Measurements from ENCODE around the gene MDK.

Gene MDK

GRCh38 chr11:46383974-46384701, 2.7 kb downstream of the MDK start:
- DNase-seq = no peak

- no peak for DNase-seq
Measured at GRCh38 chr11:46385169-46386004, 3.9 kb downstream of the MDK start.

GRCh38 chr11:46386005-46386578, 4.6 kb downstream of the MDK start:
- no peak for DNase-seq

GRCh38 chr11:46386674-46387073, 5.2 kb downstream of the MDK start:
- DNase-seq = no peak

DNA sequence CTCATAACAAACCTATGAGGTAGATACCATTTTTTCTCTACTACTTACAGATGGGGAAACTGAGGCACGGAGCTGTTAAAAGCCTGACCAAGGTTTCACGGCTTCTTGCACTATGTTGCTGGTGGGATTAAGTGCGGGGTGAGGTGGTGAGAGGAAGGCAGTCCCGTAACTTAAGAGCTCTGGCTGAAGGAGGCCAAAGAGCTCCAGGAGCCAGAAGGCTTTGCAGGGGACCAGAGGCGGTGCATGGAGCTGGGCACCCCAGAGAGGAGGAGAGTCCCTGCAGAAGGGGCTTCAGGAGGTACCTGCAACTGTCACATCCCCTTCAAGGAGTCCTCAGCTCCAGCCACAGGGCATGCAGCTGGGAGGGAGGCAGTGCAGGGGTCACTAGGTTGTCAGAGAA, 6.0 kb downstream of the MDK start:
- DNase-seq = no peak

- no peak for DNase-seq
Measured at GRCh38 chr11:46387919-46388618, 6.6 kb downstream of the MDK start.

GRCh38 chr11:46388619-46389449, 7.4 kb downstream of the MDK start:
- DNase-seq = no peak

- DNase-seq = peak; percentile 91
Measured at GRCh38 chr11:46389450-46390330, 8.2 kb downstream of the MDK start.

GRCh38 chr11:46390331-46391171, 9.1 kb downstream of the MDK start:
- DNase-seq = peak; percentile 75

DNA sequence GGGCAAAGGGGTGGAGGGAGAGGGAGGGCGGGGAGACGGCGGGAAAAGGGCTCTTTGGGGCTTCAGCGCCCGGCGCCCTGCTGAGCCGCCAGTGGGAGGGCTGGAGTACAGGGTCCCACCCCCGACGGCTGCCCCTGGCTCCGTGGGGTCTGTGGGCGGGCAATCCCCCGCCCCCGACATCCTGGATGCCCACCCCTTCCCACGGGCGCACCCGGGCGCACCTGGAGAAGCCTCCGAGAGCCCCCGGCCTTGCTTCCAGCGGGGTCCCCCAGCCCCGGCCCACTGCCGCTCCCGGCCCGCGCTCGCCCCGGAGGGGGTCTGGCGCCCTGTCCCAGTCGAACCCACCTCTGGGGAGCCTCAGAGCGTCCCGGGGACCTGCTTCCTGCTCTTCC, 9.7 kb downstream of the MDK start:
- peak; percentile 75 for DNase-seq

GRCh38 chr11:46391578-46392420, 10.3 kb downstream of the MDK start, which contains the start of gene CHRM4:
TSS of gene CHRM4 (minus strand) at chr11:46391776. CDS start at chr11:46386557, 5,219 bp downstream.
- peak; percentile 93 for DNase-seq

DNA sequence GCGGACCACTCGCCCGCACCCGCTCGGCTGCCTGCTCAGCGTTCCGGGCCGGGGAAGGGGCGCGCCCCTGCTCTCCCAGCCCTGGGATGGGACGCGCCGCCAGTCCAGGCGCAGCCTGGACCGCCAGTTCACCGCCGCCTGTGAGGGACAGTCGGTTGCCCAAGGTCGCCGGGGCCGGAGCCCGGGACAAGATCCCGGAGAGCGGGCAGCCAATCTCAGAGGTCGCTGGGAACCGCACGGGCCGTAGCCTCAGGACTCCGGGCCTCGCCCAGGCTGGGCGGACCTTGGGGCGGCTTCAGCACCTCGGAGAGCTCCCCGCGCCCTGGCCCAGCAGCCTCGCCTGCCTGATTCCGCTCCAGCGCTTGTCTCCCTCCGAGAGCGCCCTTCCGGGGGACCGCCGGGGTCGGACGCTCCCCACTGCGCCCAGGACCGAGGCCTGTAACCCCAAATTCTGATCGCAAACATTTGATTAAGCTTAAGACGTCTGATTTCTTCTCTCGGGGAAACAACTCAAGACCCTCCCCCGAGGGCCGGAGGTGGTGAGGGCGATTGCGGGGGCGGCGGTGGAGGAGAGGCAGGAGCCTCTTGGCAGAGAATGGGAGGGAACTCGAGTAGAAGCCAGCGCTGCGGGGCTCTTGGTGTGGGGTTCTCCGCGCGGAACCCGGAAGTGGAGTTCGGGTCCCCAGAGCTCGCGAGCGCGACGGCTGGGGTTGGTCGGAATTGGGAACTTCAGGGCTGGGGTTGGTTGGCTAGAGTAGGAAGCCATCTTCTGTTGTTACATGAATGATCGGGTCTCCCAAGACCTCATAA, 11.2 kb downstream of the MDK start:
- no peak for DNase-seq

DNA sequence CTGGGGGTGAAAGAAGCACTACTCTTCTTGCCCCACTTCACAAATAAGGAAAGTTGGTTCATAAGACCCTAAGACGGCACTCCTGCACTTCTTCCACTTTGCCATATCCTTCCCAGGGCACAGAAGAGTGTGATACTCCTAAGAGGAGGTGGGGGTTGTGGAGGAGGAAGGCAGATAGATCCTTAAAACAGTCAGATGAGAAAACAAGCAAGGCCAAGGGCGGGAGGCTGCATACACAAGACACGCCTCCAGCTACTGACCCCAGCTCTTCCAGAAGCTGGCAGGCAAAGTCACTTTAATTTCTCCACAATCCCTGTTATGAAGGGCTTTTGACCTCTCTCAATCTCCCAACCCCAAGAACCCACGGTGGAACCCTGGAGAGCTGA, 11.8 kb downstream of the MDK start:
- DNase-seq = no peak

- DNase-seq = no peak
Measured at GRCh38 chr11:46393759-46394158, 12.3 kb downstream of the MDK start.

DNA sequence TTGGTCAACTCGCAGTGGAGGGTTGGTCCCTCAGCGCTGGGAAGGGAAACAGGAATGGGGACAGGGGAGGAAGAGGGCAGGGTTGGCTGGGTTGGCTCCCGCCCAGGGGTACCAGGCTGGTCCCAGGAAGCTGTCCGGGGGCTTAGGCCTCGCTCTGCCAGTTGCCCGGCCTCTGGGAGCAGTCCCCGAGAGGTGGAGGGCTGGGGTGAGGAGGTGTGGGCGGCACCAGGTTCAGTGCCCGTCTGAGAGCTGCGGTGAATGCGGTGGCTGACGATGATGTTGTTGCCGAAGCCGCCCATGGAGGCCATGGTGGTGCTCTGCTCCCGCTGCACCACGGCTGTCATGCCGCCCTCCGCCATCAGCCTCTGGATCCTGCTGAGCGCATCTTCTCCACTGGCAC, 16.1 kb downstream of the MDK start:
- no peak for DNase-seq

- no peak for DNase-seq
Measured at GRCh38 chr11:46402957-46403902, 21.8 kb downstream of the MDK start.

GRCh38 chr11:46404476-46405017, 23.1 kb downstream of the MDK start:
- DNase-seq = no peak

All from NCI-H69 (cell line).